Fibroblast of mammary gland (primary cell): ENCODE data around the gene TRPM3.

Experiments
- DNase-seq: peaks from one replicate; pipeline ENCODE4 v3.0.0-alpha.2; 2010; ENCODE audit warnings: low read depth
- H3K4me3 ChIP-seq: 2 replicates; pipeline ENCODE4 v1.5.1; 2011; ENCODE audit warnings: low read depth, mild to moderate bottlenecking, low read length, moderate library complexity; ENCODE audit not compliant: control insufficient read depth
- TF ChIP-seq, protein P1 (sequence below): conservative IDR thresholded peaks from 2 replicates; pipeline ENCODE4 v1.5.1; 2011; ENCODE audit warnings: low read depth, low read length, inconsistent platforms; ENCODE audit not compliant: control insufficient read depth, insufficient read depth

Gene TRPM3

GRCh38 chr9:70589571-70590314, 531.7 kb downstream of the TRPM3 start:
- TF ChIP-seq, protein P1, sequence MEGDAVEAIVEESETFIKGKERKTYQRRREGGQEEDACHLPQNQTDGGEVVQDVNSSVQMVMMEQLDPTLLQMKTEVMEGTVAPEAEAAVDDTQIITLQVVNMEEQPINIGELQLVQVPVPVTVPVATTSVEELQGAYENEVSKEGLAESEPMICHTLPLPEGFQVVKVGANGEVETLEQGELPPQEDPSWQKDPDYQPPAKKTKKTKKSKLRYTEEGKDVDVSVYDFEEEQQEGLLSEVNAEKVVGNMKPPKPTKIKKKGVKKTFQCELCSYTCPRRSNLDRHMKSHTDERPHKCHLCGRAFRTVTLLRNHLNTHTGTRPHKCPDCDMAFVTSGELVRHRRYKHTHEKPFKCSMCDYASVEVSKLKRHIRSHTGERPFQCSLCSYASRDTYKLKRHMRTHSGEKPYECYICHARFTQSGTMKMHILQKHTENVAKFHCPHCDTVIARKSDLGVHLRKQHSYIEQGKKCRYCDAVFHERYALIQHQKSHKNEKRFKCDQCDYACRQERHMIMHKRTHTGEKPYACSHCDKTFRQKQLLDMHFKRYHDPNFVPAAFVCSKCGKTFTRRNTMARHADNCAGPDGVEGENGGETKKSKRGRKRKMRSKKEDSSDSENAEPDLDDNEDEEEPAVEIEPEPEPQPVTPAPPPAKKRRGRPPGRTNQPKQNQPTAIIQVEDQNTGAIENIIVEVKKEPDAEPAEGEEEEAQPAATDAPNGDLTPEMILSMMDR, result no peak
- peak; percentile 96 for DNase-seq
- H3K4me3 ChIP-seq, result no peak overlapping the region

GRCh38 chr9:70588999-70589398, 532.4 kb downstream of the TRPM3 start:
- TF ChIP-seq, protein P1, result no peak
- peak; percentile 58 for DNase-seq
- no peak overlapping the region for H3K4me3 ChIP-seq

- TF ChIP-seq, protein P1, result no peak
- no peak for DNase-seq
- no peak overlapping the region for H3K4me3 ChIP-seq
These were observed 533.0 kb downstream of the TRPM3 start for GRCh38 chr9:70588381-70588780.

DNA sequence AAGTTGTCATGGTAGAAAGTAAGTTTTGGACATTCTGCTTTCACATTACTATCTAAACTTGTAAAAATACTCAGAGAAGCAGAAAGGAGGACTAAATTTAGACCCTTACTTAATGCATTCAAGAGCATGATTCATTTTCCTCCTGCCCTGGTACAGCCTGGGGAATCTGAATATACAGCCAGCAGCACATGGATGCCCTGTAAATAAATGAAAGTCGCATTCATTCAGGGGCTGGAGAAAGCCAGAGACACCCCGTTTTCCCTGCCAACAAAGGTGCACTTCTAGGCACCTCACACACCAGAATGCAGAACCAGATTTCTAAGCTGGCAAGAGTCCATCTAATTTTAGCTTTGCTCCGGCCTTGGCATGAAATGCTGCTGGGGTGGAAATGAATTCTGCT, 534.2 kb downstream of the TRPM3 start:
- TF ChIP-seq, protein P1, result no peak
- H3K4me3 ChIP-seq, result no peak overlapping the region
- DNase-seq, result peak; percentile 87

DNA sequence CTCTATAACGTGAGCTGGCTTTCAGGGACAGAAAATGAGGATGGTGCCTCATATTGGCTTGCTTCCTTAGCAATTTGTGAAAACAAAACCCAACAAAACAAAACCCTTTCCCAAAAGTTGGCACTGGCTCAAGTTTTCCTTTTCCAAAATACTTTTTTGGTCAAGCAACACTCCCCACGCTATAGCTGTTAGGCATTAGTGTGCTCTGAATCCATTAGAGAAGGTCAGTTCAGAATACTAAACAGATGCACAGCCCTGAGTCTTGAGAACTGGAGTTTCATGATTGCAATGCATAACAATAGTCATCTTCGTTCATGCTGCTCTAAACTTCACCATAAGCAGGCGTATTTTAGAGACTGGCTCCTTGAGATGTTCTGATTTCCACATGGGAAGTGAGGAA, 534.9 kb downstream of the TRPM3 start:
- TF ChIP-seq, protein P1, result no peak
- H3K4me3 ChIP-seq, result no peak overlapping the region

GRCh38 chr9:70581955-70582350, 539.5 kb downstream of the TRPM3 start:
- peak; percentile 29 for DNase-seq
- TF ChIP-seq, protein P1, result no peak

More for the DNA sequence above, 534.9 kb downstream of the TRPM3 start:
- peak; percentile 44 for DNase-seq

More at GRCh38 chr9:70581955-70582350, 539.5 kb downstream of the TRPM3 start:
- no peak overlapping the region for H3K4me3 ChIP-seq
